GM19463 (cell line): ENCODE measurements around the gene FBXO34.
"Not testable (repeated sequence)": the region's sequence is repeated elsewhere in the genome, so short reads cannot be mapped to it uniquely, and the experiment has no call there.

Experiments used
- ATAC-seq: cut with Tn5 transposase; IDR thresholded peaks from one replicate; pipeline ENCODE4 v1.9.1; 2021; ENCODE audit warnings: mild to moderate bottlenecking, moderate library complexity; ENCODE audit not compliant: unreplicated experiment

FBXO34 gene

GRCh38 chr14:55344582-55345163, 73.5 kb downstream of the FBXO34 start:
- not testable (repeated sequence) for ATAC-seq

DNA sequence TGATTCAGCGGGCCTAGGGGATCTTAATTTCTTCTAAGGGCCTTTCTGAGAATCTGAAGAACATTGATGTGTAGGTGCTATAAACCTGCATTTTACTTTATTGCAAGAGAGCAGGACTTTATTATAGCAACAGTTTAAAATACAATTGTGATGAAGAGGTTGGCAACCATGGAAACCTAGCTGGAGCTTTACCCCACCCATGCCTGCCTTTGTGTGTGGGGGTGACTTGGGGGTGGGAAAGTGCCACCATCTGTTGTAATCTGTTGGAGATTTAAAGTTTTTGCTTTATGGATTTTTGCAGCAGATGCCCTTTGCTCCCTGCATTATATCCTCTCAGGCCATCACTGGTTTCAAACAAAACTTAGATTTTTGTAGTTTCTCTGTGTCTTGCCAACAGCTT, 75.8 kb downstream of the FBXO34 start:
- ATAC-seq: no peak

DNA sequence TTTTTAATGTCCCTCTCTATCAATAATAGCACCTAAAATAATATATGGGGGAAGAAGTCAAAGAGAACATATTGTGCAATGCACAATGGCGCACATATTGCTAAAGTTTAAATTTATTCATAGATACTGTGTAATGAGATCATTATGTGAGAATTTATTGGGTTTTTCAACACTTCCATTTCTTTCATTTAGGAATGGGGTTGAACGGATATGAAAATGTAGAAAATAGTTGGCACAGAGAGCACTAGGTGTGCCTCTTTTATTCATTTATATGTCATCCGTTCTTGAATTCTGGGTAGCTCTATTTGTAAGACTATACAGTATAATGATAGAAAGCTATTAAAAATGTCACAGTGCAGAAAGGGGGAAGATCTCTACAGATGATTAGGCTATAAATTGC, 76.5 kb downstream of the FBXO34 start:
- ATAC-seq: no peak

GRCh38 chr14:55348766-55349453, 77.7 kb downstream of the FBXO34 start:
- peak; percentile 71 for ATAC-seq

- no peak for ATAC-seq
Measured at GRCh38 chr14:55349565-55349964, 78.3 kb downstream of the FBXO34 start.

GRCh38 chr14:55350461-55350860, 79.2 kb downstream of the FBXO34 start:
- no peak for ATAC-seq

DNA sequence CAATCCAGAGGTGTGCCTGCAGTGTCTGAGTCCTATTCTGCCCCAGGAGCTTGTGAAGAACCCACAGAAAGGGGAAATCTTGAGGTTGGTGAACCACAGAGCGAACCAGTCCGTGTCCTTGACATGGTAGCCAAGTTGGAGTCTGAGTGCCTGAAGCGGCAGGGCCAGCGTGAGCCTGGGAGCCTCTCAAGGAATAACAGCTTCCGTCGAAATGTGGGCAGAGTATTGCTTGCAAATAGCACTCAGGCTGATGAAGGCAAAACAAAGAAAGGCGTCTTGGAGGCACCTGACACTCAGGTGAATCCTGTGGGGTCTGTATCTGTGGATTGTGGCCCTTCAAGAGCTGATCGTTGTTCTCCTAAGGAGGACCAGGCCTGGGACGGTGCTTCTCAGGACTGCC, 79.9 kb downstream of the FBXO34 start:
- ATAC-seq: no peak

- ATAC-seq: no peak
Measured at GRCh38 chr14:55352201-55352600, 81.0 kb downstream of the FBXO34 start.

DNA sequence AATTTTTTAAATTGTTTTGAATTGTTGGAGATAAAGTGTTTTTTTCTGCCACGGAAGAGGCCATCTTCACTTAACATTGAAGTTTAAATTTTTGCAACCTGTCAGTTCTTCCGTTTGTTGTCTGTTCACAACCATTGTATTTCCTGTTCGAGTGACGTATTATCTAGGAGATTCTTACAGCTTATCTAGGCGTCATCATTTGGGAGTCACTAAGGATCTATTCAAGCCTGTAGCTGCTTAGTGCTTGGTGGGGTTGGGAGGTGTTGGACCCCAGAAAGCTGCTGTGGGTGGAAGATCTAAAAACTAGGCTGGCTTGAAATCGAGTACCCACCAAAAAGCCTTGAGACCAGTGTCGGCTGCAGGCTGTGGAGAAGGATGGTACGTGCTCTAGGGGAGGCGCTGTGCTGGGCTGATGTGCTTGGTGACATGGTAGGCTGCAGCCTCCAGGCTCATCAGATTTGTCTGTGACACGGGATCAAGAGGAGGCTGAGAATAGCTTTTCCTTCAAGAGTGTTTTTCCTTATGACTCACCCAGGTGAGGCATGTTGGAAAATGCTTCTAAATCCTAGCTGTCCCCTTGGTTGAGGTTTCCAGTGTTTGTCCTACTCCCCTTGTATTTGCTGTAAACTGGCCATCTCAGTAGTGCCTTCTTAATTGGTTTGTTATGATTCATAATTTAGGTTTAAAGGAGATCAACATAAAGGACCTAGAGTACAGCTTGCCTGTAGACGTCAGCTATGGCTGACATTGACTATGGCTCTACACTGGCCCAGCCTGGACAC, 82.7 kb downstream of the FBXO34 start:
- no peak for ATAC-seq

GRCh38 chr14:55354500-55354899, 83.3 kb downstream of the FBXO34 start:
- no peak for ATAC-seq

- ATAC-seq: no peak
Measured at GRCh38 chr14:55355922-55356321, 84.7 kb downstream of the FBXO34 start.

- ATAC-seq: no peak
Measured at GRCh38 chr14:55356913-55357312, 85.7 kb downstream of the FBXO34 start.

GRCh38 chr14:55359307-55359706, 88.1 kb downstream of the FBXO34 start:
- ATAC-seq: no peak

GRCh38 chr14:55361190-55361589, 90.0 kb downstream of the FBXO34 start:
- no peak for ATAC-seq

DNA sequence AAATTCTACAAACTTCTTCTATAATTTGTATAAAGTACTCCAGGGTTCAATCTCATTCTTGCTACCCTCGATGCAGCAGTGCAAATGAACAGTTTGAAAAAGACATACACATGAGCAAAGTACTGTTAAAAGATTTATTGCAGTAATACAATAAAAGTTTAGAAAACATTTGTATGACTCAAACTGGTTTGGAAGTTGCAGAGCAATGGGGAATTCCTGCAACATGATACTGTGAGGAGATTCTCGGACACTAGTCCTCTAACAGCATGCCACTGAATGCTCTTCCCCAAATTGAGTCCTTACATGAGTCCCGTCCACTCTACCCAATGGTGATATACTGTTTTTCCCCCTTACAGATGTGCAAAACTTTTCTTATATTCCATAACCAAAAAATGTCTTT, 95.0 kb downstream of the FBXO34 start:
- no peak for ATAC-seq

- no peak for ATAC-seq
Measured at GRCh38 chr14:55370883-55371455, 99.7 kb downstream of the FBXO34 start.

DNA sequence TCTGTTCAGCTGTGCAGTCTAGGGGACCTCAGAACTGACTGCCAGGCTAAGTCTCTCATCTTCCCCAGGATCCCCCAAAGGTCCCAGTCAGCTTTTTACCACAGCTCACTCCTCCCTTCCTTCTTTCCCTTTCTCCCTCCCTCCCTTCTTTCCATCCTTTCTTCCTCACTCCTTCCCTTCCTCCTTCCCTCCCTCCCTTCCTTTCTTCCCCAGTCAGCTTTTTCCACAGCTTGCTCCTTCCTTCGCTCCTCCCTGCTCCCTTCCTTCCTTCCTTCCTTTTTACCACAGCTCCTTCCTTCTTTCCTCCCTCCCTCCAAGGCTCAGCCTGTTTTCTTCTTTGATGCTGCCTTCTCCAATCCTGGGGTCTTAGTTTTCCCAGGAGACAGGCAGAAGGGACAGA, 101.2 kb downstream of the FBXO34 start:
- no peak for ATAC-seq

- no peak for ATAC-seq
Measured at GRCh38 chr14:55372825-55373224, 101.6 kb downstream of the FBXO34 start.

- ATAC-seq: peak; percentile 84
Measured at GRCh38 chr14:55373784-55374705, 102.8 kb downstream of the FBXO34 start.

GRCh38 chr14:55374771-55375170, 103.5 kb downstream of the FBXO34 start:
- no peak for ATAC-seq

- no peak for ATAC-seq
Measured at GRCh38 chr14:55377236-55377635, 106.0 kb downstream of the FBXO34 start.
